GM19438 (cell line): ENCODE data around the gene VAMP4.
"Not testable (repeated sequence)": the region's sequence is repeated elsewhere in the genome, so short reads cannot be mapped to it uniquely, and the experiment has no call there.

ENCODE experiments used
- ATAC-seq: cut with Tn5 transposase; IDR thresholded peaks from one replicate; pipeline ENCODE4 v1.9.1; 2021; ENCODE audit warnings: low read depth; ENCODE audit not compliant: unreplicated experiment

The VAMP4 gene

DNA sequence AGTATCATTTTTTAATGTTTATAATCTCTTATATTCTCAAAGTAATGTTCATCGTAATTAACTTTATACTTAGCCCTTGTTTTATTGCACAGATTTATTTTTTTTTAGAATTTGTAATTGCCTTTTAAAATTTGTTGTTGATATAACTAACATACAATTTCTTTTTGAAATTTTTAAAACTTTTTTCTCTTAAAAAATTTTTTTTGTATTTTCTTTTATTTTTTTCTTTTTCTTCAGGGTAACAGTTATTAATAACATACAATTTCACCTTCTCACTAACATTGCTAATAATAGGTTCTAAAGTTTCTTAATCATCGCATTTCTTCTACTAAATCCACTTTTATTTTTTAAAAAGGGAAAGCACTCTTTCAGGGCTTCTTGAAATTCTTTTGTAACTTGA is 11.3 kb upstream of the VAMP4 start:
- no peak for ATAC-seq

DNA sequence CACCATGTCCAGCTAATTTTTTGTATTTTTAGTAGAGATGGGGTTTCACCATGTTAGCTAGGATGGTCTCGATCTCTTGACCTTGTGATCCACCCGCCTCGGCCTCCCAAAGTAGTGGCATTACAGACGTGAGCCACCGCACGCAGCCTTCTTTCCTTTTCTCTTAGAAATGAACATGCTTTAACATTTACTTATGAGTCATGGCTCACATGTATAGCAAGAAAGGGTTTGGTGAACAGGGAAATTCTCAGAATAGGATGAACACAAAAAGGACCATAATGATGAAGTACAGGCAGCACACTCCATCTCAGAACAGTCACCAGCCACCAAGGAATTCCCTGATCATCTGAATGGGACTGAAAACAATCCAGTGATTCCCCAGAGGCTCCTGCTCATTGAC is 9.4 kb upstream of the VAMP4 start:
- ATAC-seq: no peak

GRCh38 chr1:171748651-171749050 is 6.8 kb upstream of the VAMP4 start:
- no peak for ATAC-seq

DNA sequence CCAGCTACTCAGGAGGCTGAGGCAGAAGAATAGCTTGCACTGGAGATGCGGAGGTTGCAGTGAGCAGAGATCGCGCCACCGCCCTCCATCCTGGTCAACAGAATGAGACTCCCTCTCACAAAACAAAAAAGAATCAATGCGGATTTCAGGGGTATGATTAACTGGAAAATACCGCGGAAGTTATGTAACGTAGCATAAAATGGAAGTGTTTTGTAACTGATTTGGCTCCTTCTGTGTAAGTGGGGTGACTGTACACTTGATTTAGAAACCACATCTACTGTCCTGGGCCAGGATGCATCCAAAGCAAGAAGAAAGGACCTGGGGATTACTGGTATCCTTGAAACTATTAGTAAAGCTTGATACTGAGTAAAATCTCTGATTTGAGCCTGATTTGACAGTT is 3.1 kb upstream of the VAMP4 start:
- ATAC-seq: no peak

DNA sequence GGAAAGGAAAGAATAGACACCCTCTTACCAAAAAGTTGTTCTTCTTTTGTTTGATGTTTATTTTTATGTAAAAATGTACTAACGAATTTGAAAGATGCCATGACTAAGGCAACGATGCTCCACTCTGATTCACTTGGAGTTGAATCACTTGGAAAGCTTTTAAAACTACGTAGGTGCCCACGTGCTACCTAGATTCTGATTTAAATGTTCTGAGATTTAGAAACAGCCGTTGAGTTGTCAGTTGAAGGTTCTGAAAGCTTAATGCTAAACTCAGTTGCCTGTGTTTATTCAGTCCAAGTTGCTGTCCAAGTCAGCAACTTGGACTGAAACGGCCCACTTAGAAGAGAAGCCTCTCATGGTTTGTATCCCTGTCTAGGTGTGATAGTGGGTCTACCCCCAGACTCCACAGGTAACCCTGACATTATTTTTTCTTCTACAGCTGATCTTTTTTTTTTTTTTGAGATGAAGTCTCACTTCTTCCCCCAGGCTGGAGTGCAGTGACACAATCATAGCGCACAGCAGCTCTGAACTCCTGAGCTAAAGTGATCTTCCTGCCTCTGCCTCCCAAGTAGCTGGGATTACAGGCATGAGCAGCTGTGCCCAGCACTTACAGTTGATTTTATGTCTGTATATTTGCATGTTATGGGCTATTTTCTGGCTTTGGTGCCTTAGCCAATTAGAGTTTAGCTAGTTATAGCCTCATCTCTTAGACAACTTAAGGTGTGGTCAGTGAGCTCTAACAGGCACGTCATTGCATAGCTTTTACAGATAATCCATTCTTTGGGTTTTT is 1.4 kb upstream of the VAMP4 start:
- no peak for ATAC-seq

DNA sequence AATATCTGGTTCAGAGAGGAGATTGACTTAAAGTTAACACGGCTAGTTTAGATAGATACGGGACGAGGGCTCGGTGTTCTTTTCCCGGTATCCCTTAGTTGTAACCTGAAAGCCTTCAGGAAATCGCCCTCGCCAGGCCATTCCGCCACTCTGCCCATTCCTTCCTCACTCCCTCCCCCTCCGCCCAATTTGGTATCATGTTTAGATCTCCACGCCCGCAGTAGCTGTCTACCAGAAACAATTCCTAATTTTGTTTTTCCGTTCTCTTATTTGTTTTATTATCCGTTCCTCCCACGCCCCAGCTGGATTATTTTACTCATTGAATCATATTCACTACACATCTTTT is 685 bp upstream of the VAMP4 start:
- ATAC-seq: peak; percentile 13

GRCh38 chr1:171740987-171741871 is 636 bp downstream of the VAMP4 start:
- ATAC-seq: no peak

DNA sequence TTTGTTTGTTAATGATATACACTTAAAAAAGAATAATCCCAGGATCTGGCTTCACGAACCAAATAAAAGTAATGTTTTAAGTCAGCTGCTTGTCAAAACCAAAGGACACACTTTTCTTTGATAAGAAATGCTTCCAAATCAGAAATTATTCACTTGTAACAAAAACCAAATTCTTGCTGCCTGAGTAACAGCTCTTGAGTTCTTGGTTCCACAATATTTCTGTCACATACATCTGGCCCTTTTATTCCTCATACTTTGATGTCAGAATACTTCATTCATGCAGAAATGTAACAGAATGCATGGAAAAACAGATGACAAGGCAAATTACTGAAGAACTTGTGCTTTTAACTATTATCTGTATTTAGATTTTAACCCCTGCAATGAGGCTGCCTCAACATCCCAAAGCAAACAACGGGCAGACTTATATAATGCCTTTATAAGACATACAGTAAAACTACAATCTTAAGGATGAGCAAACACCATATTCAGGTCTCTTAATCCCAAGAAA is 1.5 kb downstream of the VAMP4 start:
- ATAC-seq: no peak

DNA sequence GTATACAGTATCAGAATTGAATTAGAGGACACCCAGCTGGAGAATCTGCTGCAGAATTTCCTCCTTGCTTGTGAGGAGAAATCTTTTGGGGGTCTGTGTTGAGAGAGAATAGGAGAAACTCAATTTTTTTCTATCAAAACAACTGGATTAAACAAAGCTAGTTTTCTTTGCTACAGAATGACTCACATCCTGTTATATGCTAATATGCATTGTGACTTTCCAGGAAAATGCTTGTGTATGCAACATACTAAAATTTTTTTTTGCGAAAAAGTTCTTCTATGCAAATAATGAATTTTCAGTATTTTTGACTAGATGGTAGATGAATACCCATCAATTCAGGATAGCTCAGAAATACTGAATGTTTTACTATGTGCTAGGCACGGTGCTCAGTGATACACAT is 2.2 kb downstream of the VAMP4 start:
- ATAC-seq: no peak

GRCh38 chr1:171738911-171739310 is 3.0 kb downstream of the VAMP4 start:
- ATAC-seq: no peak

- ATAC-seq: no peak
Measured at GRCh38 chr1:171736196-171736595, 5.7 kb downstream of the VAMP4 start.

GRCh38 chr1:171730052-171730451 is 11.8 kb downstream of the VAMP4 start:
- ATAC-seq: no peak

DNA sequence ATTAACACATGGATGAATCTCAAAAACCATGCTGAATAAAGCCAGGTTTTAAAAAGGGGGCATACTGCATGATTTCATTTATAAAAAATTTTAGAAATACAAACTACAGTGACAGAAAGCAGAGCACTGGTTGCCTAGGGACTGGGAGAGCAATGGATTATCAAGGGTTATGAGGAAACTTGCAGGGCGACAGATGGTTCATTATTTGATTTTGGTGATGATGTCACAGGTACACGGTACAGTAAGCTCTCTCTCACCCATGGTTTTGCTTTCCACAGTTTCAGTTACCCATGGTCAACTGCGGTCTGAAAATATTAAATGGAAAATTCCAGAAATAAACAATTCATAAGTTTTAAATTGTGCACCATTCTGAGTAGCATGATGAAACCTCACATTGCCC is 14.1 kb downstream of the VAMP4 start:
- no peak for ATAC-seq

DNA sequence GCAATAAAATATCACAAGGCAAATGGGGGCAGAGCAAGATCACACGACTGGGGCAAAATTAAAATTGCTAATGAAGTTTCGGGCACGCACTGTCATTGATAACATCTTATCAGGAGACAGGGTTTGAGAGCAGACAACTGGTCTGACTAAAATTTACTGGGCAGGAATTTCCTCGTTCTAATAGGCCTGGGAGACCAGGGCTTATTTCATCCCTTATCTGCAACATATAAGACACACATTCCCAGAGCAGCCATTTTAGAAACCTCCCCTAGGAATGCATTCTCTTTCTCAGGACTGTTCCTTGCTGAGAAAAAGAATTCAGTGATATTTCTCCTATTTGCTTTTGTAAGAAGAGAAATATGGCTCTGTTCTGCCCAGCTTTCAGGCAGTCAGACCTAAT is 18.7 kb downstream of the VAMP4 start:
- ATAC-seq: not testable (repeated sequence)

- ATAC-seq: no peak
Measured at GRCh38 chr1:171718848-171719247, 23.0 kb downstream of the VAMP4 start.

DNA sequence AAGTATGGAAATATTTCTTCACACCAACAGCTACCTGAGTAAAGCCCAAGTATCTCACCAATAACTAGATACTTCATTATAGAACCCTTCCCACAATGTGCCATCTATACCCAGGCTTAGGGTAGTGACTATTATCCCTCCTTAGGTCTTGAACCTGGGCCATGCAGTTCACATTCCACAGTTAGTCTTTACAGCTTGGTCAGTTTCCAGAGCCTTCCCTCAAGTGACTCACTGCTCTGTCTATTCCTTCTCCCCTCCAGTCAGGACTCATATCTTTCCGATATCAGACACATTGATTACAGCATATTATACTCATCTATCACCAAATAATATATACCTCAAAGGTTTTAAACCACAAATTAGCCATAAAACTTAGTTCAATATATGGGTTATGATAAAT is 23.6 kb downstream of the VAMP4 start:
- no peak for ATAC-seq

GRCh38 chr1:171717062-171717718 is 24.7 kb downstream of the VAMP4 start:
- no peak for ATAC-seq

GRCh38 chr1:171716616-171717015 is 25.2 kb downstream of the VAMP4 start:
- ATAC-seq: no peak

GRCh38 chr1:171715813-171716251 is 26.0 kb downstream of the VAMP4 start:
- no peak for ATAC-seq

DNA sequence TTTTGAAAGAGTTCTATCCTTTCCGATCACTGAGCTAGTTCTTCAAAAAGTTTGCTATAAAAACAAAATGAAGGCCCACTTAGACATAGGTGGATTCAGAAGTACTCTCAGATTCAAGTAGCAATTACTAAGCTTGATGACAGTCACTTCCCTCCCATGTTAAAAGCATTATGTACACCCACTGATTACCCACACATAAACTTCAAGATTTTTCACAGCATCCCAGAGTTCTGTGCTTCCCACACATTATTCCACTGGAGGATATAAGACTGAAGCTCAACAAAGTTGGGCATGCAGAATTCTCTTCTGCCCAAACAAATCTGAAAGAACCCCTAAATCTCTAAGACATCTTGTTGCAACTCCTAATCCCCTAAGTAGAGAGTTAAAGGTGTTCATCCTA is 29.5 kb downstream of the VAMP4 start:
- ATAC-seq: no peak

- no peak for ATAC-seq
Measured at GRCh38 chr1:171711643-171712042, 30.2 kb downstream of the VAMP4 start.
